Loucy (cell line): Measurements from ENCODE around the gene VPS8.

ENCODE experiments used
- H2AFZ ChIP-seq: fragments of 200-600 bp; sonication (generic); 2 replicates; pipeline ENCODE4 v1.6.0; 2016; ENCODE audit warnings: antibody characterized with exemption, mild to moderate bottlenecking, low read length, moderate library complexity
- H3F3A ChIP-seq: fragments of 200-600 bp; 2 replicates; pipeline ENCODE4 v1.6.0; 2016; ENCODE audit warnings: antibody characterized with exemption, low read depth, mild to moderate bottlenecking
- H3K27me3 ChIP-seq: fragments of 200-600 bp; sonication (generic); 2 replicates; pipeline ENCODE4 v1.6.1; 2014; ENCODE audit warnings: low read length, mild to moderate bottlenecking; ENCODE audit not compliant: insufficient read depth, poor library complexity, severe bottlenecking
- H3K36me3 ChIP-seq: fragments of 200-600 bp; sonication (generic); 2 replicates; pipeline ENCODE4 v1.6.1; 2016; ENCODE audit warnings: low read length; ENCODE audit not compliant: insufficient read depth
- H3K4me1 ChIP-seq: fragments of 200-600 bp; sonication (generic); 2 replicates; pipeline ENCODE4 v1.5.1; 2014; ENCODE audit warnings: low read length, mild to moderate bottlenecking; ENCODE audit not compliant: insufficient read depth, poor library complexity, severe bottlenecking
- H3K4me2 ChIP-seq: fragments of 200-600 bp; sonication (generic); 2 replicates; pipeline ENCODE4 v1.6.0; 2014; ENCODE audit warnings: antibody characterized with exemption, low read length, low read depth, mild to moderate bottlenecking; ENCODE audit not compliant: poor library complexity, severe bottlenecking
- H3K4me3 ChIP-seq: fragments of 200-600 bp; sonication (generic); 2 replicates; pipeline ENCODE4 v1.5.1; 2014; ENCODE audit warnings: low read length, mild to moderate bottlenecking, mixed read lengths; ENCODE audit not compliant: poor library complexity, severe bottlenecking
- H3K79me2 ChIP-seq: fragments of 200-600 bp; sonication (generic); 2 replicates; pipeline ENCODE4 v1.6.1; 2014; ENCODE audit warnings: low read length; ENCODE audit not compliant: insufficient read depth
- H3K9ac ChIP-seq: fragments of 200-600 bp; sonication (generic); 2 replicates; pipeline ENCODE4 v1.6.0; 2014; ENCODE audit warnings: mild to moderate bottlenecking, low read depth, low read length, moderate library complexity; ENCODE audit not compliant: poor library complexity, severe bottlenecking
- H3K9me2 ChIP-seq: fragments of 200-600 bp; sonication (generic); replicated peaks from 2 replicates; pipeline ENCODE4 v1.6.1; 2016; ENCODE audit warnings: low read depth, low read length, mixed read lengths
- H3K9me3 ChIP-seq: fragments of 200-600 bp; sonication (generic); 2 replicates; pipeline ENCODE4 v1.6.1; 2014; ENCODE audit warnings: mild to moderate bottlenecking, antibody characterized with exemption, low read length, low read depth; ENCODE audit not compliant: insufficient read depth
- H4K20me1 ChIP-seq: fragments of 200-600 bp; sonication (generic); 2 replicates; pipeline ENCODE4 v1.6.0; 2014; ENCODE audit warnings: antibody characterized with exemption, low read length, mild to moderate bottlenecking; ENCODE audit not compliant: insufficient read depth, poor library complexity, severe bottlenecking
- CTCF ChIP-seq: fragments of 200-600 bp; sonication (generic); conservative IDR thresholded peaks from 2 replicates; pipeline ENCODE4 v1.5.1; 2014; ENCODE audit warnings: mild to moderate bottlenecking, antibody characterized with exemption, low read length
- EZH2phosphoT487 ChIP-seq: fragments of 200-600 bp; IDR thresholded peaks from 2 replicates; pipeline ENCODE4 v1.6.1; 2018; ENCODE audit warnings: antibody characterized with exemption, mild to moderate bottlenecking, moderate library complexity, borderline replicate concordance

VPS8 gene

GRCh38 chr3:184885112-184885511 is 73.1 kb downstream of the VPS8 start:
- Histone ChIP-seq H3K9ac (no peak overlapping the region), H4K20me1 (no peaks in the 10 kb centered on the region), H3K79me2 (no peaks in the 10 kb centered on the region), H3K9me2 (no peaks in the 10 kb centered on the region), H3F3A (no peaks in the 10 kb centered on the region), H3K4me3 (no peak overlapping the region), H3K27me3 (no peaks in the 10 kb centered on the region), H2AFZ (no peak overlapping the region), H3K36me3 (peaks cover 22% of the 10 kb centered on the region; the same call in 1 of the 2 replicates), H3K4me2 (no peak overlapping the region), H3K4me1 (no peaks in the 10 kb centered on the region), H3K9me3 (no peaks in the 10 kb centered on the region)
- TF ChIP-seq EZH2phosphoT487 (no peak), CTCF (no peak)

- no peak overlapping the region for H3K4me3 ChIP-seq
- no peak overlapping the region for H3K4me2 ChIP-seq
- H3K4me1 ChIP-seq: no peaks in the 10 kb centered on the region
- H3K9me3 ChIP-seq: no peaks in the 10 kb centered on the region
- peaks cover 22% of the 10 kb centered on the region; the same call in 1 of the 2 replicates for H3K36me3 ChIP-seq
- H4K20me1 ChIP-seq: no peaks in the 10 kb centered on the region
- no peak overlapping the region for H2AFZ ChIP-seq
- no peaks in the 10 kb centered on the region for H3F3A ChIP-seq
- TF ChIP-seq EZH2phosphoT487 (no peak), CTCF (no peak)
- H3K27me3 ChIP-seq: no peaks in the 10 kb centered on the region
- no peaks in the 10 kb centered on the region for H3K79me2 ChIP-seq
- no peak overlapping the region for H3K9ac ChIP-seq
- H3K9me2 ChIP-seq: no peaks in the 10 kb centered on the region
Measured at GRCh38 chr3:184887574-184887973, 75.6 kb downstream of the VPS8 start.

- Histone ChIP-seq H3F3A (no peaks in the 10 kb centered on the region), H3K36me3 (peaks cover 22% of the 10 kb centered on the region; the same call in 1 of the 2 replicates), H3K9ac (no peak overlapping the region), H4K20me1 (no peaks in the 10 kb centered on the region), H3K4me1 (no peaks in the 10 kb centered on the region), H3K9me2 (no peaks in the 10 kb centered on the region), H3K4me2 (no peak overlapping the region), H3K9me3 (no peaks in the 10 kb centered on the region), H3K4me3 (no peak overlapping the region), H3K27me3 (no peaks in the 10 kb centered on the region), H3K79me2 (no peaks in the 10 kb centered on the region), H2AFZ (no peak overlapping the region)
- TF ChIP-seq CTCF (no peak), EZH2phosphoT487 (no peak)
Measured at GRCh38 chr3:184889312-184889904, 77.4 kb downstream of the VPS8 start.
